HCT116 (cell line): ENCODE data around the gene STUM. TPM values are rescaled to one million over a fixed set of nuclear protein-coding genes. Genes with fewer than 3 reads are reported as not detected.

Experiments used
- ATAC-seq: fragments of 200-7000 bp; cut with Tn5 transposase; 2 replicates; pipeline ENCODE4 v1.9.1; 2020; ENCODE audit warnings: mild to moderate bottlenecking, moderate library complexity
- BruUV-seq: library from RNA; stranded (reverse); fragments of 400-500 nt; replicated peaks from 2 replicates; lab custom pipeline; 2021; lab: Mats Ljungman, UMichigan
- CTCF ChIA-PET: fragments of 300-600 bp; sonication (Branson Sonifier 250); formaldehyde crosslinking; loops from one replicate; lab custom pipeline; 2021; ENCODE audit warnings: antibody characterized with exemption; lab: Charles Lee
- POLR2A ChIA-PET: fragments of 300-600, 350-600 bp; sonication (Branson Sonifier 250); formaldehyde crosslinking; loops from one replicate; lab custom pipeline; 2021; ENCODE audit warnings: antibody characterized with exemption; lab: Charles Lee
- RAD21 ChIA-PET, 2 experiments: fragments of 300-600 bp; sonication (Branson Sonifier 250); formaldehyde crosslinking; loops; one replicate each; lab custom pipeline; 2023; ENCODE audit warnings: low total read pairs in 2 of 2; ENCODE audit not compliant: uncharacterized antibody in 2 of 2, unreplicated experiment in 2 of 2, low non-redundant PET in 1 of 2; lab: Charles Lee
- DNase-seq: peaks from one replicate; pipeline ENCODE4 v3.0.0-alpha.2; 2010; ENCODE audit warnings: low read depth, low spot score
- H2AFZ ChIP-seq: fragments of 200-600 bp; shearing (Covaris generic), sonication (generic); 2 replicates; pipeline ENCODE4 v1.6.1; 2017; ENCODE audit warnings: low read depth, mixed run types, mixed read lengths, antibody characterized with exemption, low read length; ENCODE audit not compliant: poor library complexity, severe bottlenecking
- H3K27ac ChIP-seq: 2 replicates; pipeline ENCODE4 v1.5.1; 2012; ENCODE audit warnings: low read depth, low read length
- H3K27me3 ChIP-seq: fragments of 200-600 bp; sonication (generic); 2 replicates; pipeline ENCODE4 v1.6.1; 2016; ENCODE audit warnings: mixed run types, low read length, mixed read lengths; ENCODE audit not compliant: insufficient read depth
- H3K36me3 ChIP-seq, 2 experiments: fragments of 200-500 bp in 1 of 2; fragments of 200-600 bp in 1 of 2; sonication (Bioruptor generic) in 1 of 2; sonication (generic) in 1 of 2; 2 replicates each; pipeline versions ENCODE4 v1.5.1 to v1.6.1; 2014 to 2016; ENCODE audit warnings: low read length in 2 of 2, inconsistent platforms in 1 of 2, mixed read lengths in 1 of 2, mixed run types in 1 of 2; ENCODE audit not compliant: insufficient read depth in 2 of 2, control insufficient read depth in 1 of 2
- H3K4me1 ChIP-seq, 2 experiments: fragments of 200-600 bp in 1 of 2; sonication (generic) in 1 of 2; 2 replicates each; pipeline versions ENCODE4 v1.5.1 to v1.6.1; 2012 to 2017; ENCODE audit warnings: low read length in 2 of 2, inconsistent platforms in 1 of 2, mild to moderate bottlenecking in 1 of 2, mixed read lengths in 1 of 2, mixed run types in 1 of 2, moderate library complexity in 1 of 2; ENCODE audit not compliant: insufficient read depth in 2 of 2, control insufficient read depth in 1 of 2
- H3K4me2 ChIP-seq: fragments of 200-600 bp; sonication (generic); 2 replicates; pipeline ENCODE4 v1.6.1; 2017; ENCODE audit warnings: mixed run types, low read length, mixed read lengths
- H3K4me3 ChIP-seq, 2 experiments: fragments of 200-600 bp in 1 of 2; sonication (generic) in 1 of 2; replicated peaks in 1 of 2; 2 replicates each; pipeline ENCODE4 v1.5.1; 2011 to 2016; ENCODE audit warnings: low read length in 2 of 2, control low read depth in 1 of 2, low read depth in 1 of 2, mild to moderate bottlenecking in 1 of 2, mixed read lengths in 1 of 2, mixed run types in 1 of 2
- H3K79me2 ChIP-seq: fragments of 200-600 bp; sonication (generic); 2 replicates; pipeline ENCODE4 v1.6.1; 2017; ENCODE audit warnings: mild to moderate bottlenecking, mixed run types, low read length, moderate library complexity, mixed read lengths; ENCODE audit not compliant: insufficient read depth
- H3K9ac ChIP-seq: fragments of 200-600 bp; sonication (generic); 2 replicates; pipeline ENCODE4 v1.6.1; 2016; ENCODE audit warnings: low read length, mixed read lengths
- H3K9me2 ChIP-seq: fragments of 200-600 bp; sonication (generic), shearing (Covaris generic); 2 replicates; pipeline ENCODE4 v1.6.1; 2017; ENCODE audit warnings: mixed run types, mild to moderate bottlenecking, moderate library complexity; ENCODE audit not compliant: insufficient read depth
- H3K9me3 ChIP-seq, 2 experiments: fragments of 200-500 bp in 1 of 2; fragments of 200-600 bp in 1 of 2; sonication (Bioruptor generic) in 1 of 2; sonication (generic) in 1 of 2; 2 replicates each; pipeline ENCODE4 v1.6.1; 2014 to 2017; ENCODE audit warnings: low read length in 2 of 2, mixed read lengths in 2 of 2, inconsistent platforms in 1 of 2, low read depth in 1 of 2, mild to moderate bottlenecking in 1 of 2, mixed run types in 1 of 2, moderate library complexity in 1 of 2; ENCODE audit not compliant: control insufficient read depth in 1 of 2, insufficient read depth in 1 of 2
- H4K20me1 ChIP-seq: fragments of 200-600 bp; sonication (generic), shearing (Covaris generic); 2 replicates; pipeline ENCODE4 v1.6.1; 2017; ENCODE audit warnings: mixed run types, mild to moderate bottlenecking, moderate library complexity; ENCODE audit not compliant: insufficient read depth
- ATF3 ChIP-seq: IDR thresholded peaks from 2 replicates; pipeline ENCODE4 v1.6.1; 2012
- CBX3 ChIP-seq: IDR thresholded peaks from 2 replicates; pipeline ENCODE4 v1.6.1; 2012; ENCODE audit warnings: low read depth
- CEBPB ChIP-seq: IDR thresholded peaks from 2 replicates; pipeline ENCODE4 v1.6.1; 2012; ENCODE audit warnings: low read depth
- EGR1 ChIP-seq: IDR thresholded peaks from 2 replicates; pipeline ENCODE4 v1.6.1; 2012; ENCODE audit warnings: low read depth
- ELF1 ChIP-seq: IDR thresholded peaks from 2 replicates; pipeline ENCODE4 v1.6.1; 2012; ENCODE audit warnings: low read depth, borderline replicate concordance
- EZH2 ChIP-seq: fragments of 200-600 bp; sonication (generic); IDR thresholded peaks from 2 replicates; pipeline ENCODE4 v1.6.1; 2017; ENCODE audit warnings: antibody characterized with exemption, mixed run types
- EZH2phosphoT487 ChIP-seq: fragments of 200-600 bp; IDR thresholded peaks from 2 replicates; pipeline ENCODE4 v1.6.1; 2018; ENCODE audit warnings: antibody characterized with exemption, borderline replicate concordance
- JUND ChIP-seq: IDR thresholded peaks from 2 replicates; pipeline ENCODE4 v1.6.1; 2012
- POLR2A ChIP-seq: IDR thresholded peaks from 2 replicates; pipeline ENCODE4 v1.7.0; 2011; ENCODE audit warnings: borderline replicate concordance; ENCODE audit not compliant: insufficient read depth, insufficient read length; ENCODE audit errors: extremely low read depth
- POLR2AphosphoS5 ChIP-seq: IDR thresholded peaks from 2 replicates; pipeline ENCODE4 v1.6.1; 2011; ENCODE audit warnings: mild to moderate bottlenecking, low read depth, low read length, moderate library complexity
- RAD21 ChIP-seq: IDR thresholded peaks from 2 replicates; pipeline ENCODE4 v1.6.1; 2012; ENCODE audit warnings: low read depth, mild to moderate bottlenecking
- SIN3A ChIP-seq: IDR thresholded peaks from 2 replicates; pipeline ENCODE4 v1.6.1; 2012; ENCODE audit warnings: low read depth
- SRF ChIP-seq: IDR thresholded peaks from 2 replicates; pipeline ENCODE4 v1.6.1; 2012; ENCODE audit warnings: low read depth
- TCF7L2 ChIP-seq: IDR thresholded peaks from 2 replicates; pipeline ENCODE4 v1.7.0; 2011; ENCODE audit warnings: borderline replicate concordance, inconsistent platforms; ENCODE audit not compliant: insufficient read depth, insufficient read length; ENCODE audit errors: extremely low read depth
- ZBTB33 ChIP-seq: IDR thresholded peaks from 2 replicates; pipeline ENCODE4 v1.6.1; 2011; ENCODE audit warnings: mild to moderate bottlenecking, low read length, moderate library complexity; ENCODE audit not compliant: insufficient replicate concordance; ENCODE audit errors: extremely low read depth
- ZNF274 ChIP-seq: fragments of 200-500 bp; sonication (Bioruptor generic); IDR thresholded peaks from 2 replicates; pipeline ENCODE4 v1.6.1; 2014; ENCODE audit warnings: mild to moderate bottlenecking, low read depth, low read length, inconsistent platforms
- intact Hi-C: fragments of 100-400 bp; cut with micrococcal nuclease; formaldehyde crosslinking; loops from 2 replicates; pipeline ENCODE4 v1.10.0; 2022
- total RNA-seq: library from RNA; stranded (reverse); gene quantifications from one replicate; pipeline ENCODE4 v1.2.1, GENCODE V29; 2021; ENCODE audit not compliant: unreplicated experiment

STUM gene
- total RNA-seq, 1 experiment from 2014 or later, result not detected

- no peak for TF ChIP-seq ZBTB33
- TF ChIP-seq RAD21, result no peak
- TF ChIP-seq ZNF274, result no peak
Measured at GRCh38 chr1:226572325-226572726, 23.8 kb downstream of the STUM start (continued).

- ChIA-PET RAD21 (no interaction called here), POLR2A (no interaction called here), CTCF (no interaction called here)
- no peak overlapping the region for H3K27ac ChIP-seq
- H4K20me1 ChIP-seq, result no peaks in the 10 kb centered on the region
- ATAC-seq (no peak), DNase-seq (no peak)
- H3K79me2 ChIP-seq, result no peaks in the 10 kb centered on the region
- H3K36me3 ChIP-seq, result no peaks in the 10 kb centered on the region
- no peak overlapping the region for H3K9ac ChIP-seq
- no peak overlapping the region for H3K4me2 ChIP-seq
- H3K4me1 ChIP-seq, result no peaks in the 10 kb centered on the region
- no peaks in the 10 kb centered on the region for H3K27me3 ChIP-seq
- no peaks in the 10 kb centered on the region for H3K9me2 ChIP-seq
- intact Hi-C loops, result no loop called here
- no peaks in the 10 kb centered on the region for H3K9me3 ChIP-seq
- no peak overlapping the region for H2AFZ ChIP-seq
- no peak overlapping the region for H3K4me3 ChIP-seq
- no peak for TF ChIP-seq EGR1
- TF ChIP-seq JUND, result no peak
- no peak for TF ChIP-seq ATF3
- TF ChIP-seq EZH2phosphoT487, result no peak
- no peak for TF ChIP-seq SIN3A
- no peak for TF ChIP-seq POLR2A
- no peak for TF ChIP-seq TCF7L2
- TF ChIP-seq SRF, result no peak
- no peak for TF ChIP-seq POLR2AphosphoS5
- no peak for TF ChIP-seq ELF1
- no peak for TF ChIP-seq ZBTB33
- no peak for TF ChIP-seq CEBPB
- TF ChIP-seq RAD21, result no peak
- no peak for TF ChIP-seq EZH2
- no peak for TF ChIP-seq ZNF274
- TF ChIP-seq CBX3, result no peak
- TF ChIP-seq, all 23 proteins: peak for 0
- no TSS peak for BruUV-seq
Measured at GRCh38 chr1:226574044-226574443, 25.5 kb downstream of the STUM start.
